H1 (cell line): ENCODE measurements around the gene DCBLD1. TPM values are rescaled to one million over a fixed set of nuclear protein-coding genes. Genes with fewer than 3 reads are reported as not detected.

Experiments used
- EP300 ChIP-seq, 2 experiments: IDR thresholded peaks; 1 replicate in 1 of 2; 2 replicates in 1 of 2; pipeline ENCODE4 v1.6.1; 2011 to 2012; ENCODE audit warnings: low read depth in 2 of 2, low read length in 2 of 2, mild to moderate bottlenecking in 2 of 2, borderline replicate concordance in 1 of 2, inconsistent platforms in 1 of 2, moderate library complexity in 1 of 2
- polyA plus RNA-seq, 7 experiments: library from polyadenylated mRNA; depleted of rRNA in 3 of 7; stranded (reverse) in 5 of 7; unstranded in 2 of 7; fragments of >200 nt in 5 of 7; fragments of 200-250 nt in 2 of 7; gene quantifications; 1 replicate in 5 of 7; 2 replicates in 1 of 7; 4 replicates in 1 of 7; pipeline versions ENCODE4 v1.2.1 to v1.2.3, GENCODE V29; 2011 to 2013; ENCODE audit warnings: missing spikeins in 2 of 7, mixed read lengths in 2 of 7
- total RNA-seq: library from RNA; stranded (reverse); fragmentation: NEBNext Ultra II Directional; extraction: Animal tissue kit (Norgen Biotek cat#: 25700); gene quantifications from 2 replicates; pipeline ENCODE4 v1.2.1, GENCODE V29; 2021

Gene DCBLD1
- total and polyA plus RNA-seq, 2 of the 8 experiments (the other 6 are each of a cell fraction or from before 2014, with no cell fraction given), result 3.9 to 11.2 TPM

DNA sequence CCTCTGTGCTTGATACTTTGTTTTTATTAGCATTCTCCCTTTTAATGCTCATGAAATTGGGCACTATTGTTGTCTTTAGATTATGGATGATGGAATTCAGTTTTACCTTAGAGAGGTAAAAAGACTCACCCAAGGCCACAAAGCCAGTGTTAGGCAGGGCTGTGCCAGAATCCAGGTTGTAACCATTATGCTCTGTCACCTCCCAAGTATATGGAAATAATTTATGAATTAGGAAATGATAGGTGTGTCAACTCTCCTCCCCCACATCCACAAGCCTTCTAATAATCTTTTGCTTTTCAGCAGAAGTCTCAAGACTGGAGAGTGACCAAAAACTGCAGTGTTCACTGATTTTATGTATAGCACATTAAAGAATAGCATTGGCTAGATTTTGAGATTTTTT, 13.0 kb downstream of the DCBLD1 start (continued):
- no peak for TF ChIP-seq EP300 (IDR thresholded peaks at IDR 0.05; ENCODE audit: borderline replicate concordance in 1 of 2, low read depth in 2 of 2, low read length in 2 of 2)
